ENCODE data around the gene GZMM.

GZMM gene

DNA sequence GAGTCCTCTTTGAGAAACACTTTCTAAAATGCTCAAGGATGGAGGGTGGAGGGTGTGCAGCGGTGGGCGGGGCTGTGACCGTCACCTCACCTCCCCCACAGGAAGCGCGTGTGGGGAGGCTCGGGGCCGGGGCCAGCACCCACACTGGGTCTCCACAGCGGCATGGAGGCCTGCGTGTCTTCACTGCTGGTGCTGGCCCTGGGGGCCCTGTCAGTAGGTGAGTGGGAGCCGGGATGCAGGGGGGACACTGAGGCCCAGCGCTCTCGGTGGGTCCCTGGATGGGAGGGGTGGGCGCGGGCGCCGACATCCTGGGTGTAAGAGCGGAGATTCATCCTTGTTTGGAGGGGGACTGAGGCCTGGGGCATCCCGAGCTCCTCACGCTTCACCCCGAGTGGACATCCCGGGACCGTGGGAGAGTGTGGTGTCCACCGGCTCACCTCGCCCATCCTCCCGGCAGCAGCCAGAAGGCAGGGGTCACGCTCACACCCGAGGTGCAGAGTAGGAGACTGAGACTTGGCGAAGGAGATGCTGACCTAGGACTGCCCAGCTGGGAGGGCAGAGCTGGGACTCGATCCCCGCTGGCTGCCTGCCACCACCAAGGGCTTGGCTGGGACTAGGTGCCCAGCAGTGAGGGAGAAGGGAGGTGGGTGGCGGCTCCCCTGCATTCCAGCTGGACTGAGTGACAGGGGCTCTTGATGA is at the start of gene GZMM:
GZMM (plus strand) TSS at position 144 of the 699 bp plus-strand sequence; CDS start at position 163, 19 bp downstream.
- no peak for DNase-seq

- no peak for DNase-seq
Observed at GRCh38 chr19:494171-495080, 49.4 kb upstream of the GZMM start.

DNA sequence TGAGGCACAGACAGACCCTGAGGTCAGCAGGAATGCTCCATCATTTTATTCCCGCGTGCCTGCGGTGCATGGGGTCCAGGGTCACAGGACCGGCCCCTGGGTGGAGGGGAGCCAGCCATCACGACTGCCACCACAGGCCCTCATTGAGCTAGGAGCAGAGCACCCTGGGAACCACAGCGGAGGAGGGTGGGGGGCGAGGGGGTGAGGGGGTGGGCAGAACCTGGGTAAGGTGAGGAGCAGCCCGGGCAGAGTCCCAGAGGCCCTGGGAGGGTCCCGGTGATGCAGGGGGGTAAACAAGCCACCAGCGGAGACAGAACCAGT is 48.8 kb upstream of the GZMM start:
- no peak for DNase-seq

DNA sequence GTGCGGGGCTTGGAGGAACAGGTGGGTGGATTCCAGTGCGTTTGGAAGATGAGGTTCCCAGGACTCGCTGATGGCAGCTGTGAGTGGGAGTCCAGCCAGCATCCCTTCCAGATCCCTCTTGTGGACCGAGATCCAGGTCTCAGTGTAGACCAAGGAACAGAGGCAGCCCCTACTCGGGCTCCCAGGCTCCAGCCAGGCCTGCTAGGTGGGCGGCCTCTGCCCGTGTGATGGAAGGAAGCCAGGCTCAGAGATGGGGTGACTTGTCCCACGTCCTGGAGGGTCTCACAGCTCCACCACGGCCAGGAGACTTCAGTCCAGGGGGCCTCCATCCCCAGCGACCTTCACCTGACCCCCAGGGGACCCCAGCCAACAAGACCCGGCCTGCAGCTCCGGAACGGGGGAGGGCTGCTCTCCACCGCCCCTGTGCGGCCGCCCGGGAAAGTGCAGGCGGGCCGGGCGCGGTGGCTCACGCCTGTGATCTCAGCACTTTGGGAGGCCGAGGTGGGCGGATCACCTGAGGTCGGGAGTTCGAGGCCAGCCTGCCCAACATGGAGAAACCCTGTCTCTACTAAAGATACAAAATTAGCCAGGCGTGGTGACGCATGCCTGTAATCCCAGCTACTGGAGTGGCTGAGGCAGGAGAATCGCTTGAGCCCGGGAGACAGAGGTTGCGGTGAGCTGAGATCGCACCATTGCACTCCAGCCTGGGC is 48.3 kb upstream of the GZMM start:
- peak; percentile 24 for DNase-seq

DNA sequence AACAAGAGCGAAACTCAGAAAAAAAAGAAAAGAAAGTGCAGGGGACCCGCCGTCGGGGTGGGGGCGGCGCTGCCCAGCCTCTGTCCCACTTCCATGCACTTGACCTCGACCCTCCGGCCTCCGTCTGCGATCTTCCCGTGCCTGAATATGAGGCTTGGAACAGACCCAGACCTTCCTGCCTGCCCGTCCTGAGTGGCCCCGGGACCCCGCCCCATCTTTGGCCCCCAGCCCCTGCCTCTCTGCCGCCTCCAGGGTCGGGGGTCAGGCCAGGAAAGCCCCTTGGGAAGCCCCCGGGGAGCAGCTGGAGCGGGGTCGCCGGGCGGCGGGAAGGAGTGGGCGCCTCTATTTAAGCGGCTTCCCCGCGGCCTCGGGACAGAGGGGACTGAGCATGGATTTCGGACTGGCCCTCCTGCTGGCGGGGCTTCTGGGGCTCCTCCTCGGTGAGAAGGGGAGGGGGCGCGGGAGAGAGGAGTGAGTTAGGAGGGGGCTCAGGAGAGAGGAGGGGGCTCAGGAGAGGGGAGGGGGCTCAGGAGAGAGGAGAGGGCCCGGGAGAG is 47.7 kb upstream of the GZMM start, which contains the start of gene MADCAM1:
MADCAM1 (plus strand) TSS at position 375 of the 554 bp plus-strand sequence; CDS start at position 389, 14 bp downstream.
- DNase-seq, result no peak

DNA sequence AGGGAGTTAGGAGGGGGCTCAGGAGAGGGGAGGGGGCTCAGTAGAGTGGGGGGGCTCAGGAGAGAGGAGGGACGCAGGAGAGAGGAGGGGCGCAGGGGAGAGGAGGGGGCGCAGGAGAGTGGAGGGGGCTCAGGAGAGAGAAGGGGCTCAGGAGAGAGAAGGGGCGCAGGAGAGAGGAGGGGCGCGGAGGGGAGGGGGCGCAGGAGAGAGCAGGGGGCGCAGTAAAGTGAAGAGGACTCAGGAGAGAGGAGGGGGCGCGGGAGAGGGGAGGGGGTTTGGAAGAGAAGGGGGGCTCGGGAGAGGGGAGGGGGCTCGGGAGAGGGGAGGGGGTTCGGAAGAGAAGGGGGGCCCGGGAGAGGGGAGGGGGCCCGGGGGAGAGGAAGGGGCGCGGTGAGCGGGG is 46.9 kb upstream of the GZMM start:
- no peak for DNase-seq

DNA sequence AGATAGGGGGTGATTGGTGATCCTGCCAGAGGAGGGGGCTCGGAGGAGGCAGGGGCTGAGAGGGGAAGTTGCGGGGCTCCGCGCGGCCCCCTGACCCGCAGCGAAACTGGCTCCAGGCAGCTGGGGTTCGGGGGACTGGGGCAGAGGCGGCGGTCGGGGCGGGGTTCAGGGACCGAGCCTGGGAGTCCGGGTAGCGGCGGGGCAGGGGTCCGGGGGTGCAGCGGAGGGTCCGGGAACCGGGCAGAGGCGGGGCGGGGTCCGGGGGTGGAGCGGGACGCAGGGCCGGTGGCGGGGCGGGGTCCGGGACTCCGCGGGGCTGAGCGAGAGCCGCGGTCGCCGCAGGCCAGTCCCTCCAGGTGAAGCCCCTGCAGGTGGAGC is 46.4 kb upstream of the GZMM start:
- no peak for DNase-seq

DNA sequence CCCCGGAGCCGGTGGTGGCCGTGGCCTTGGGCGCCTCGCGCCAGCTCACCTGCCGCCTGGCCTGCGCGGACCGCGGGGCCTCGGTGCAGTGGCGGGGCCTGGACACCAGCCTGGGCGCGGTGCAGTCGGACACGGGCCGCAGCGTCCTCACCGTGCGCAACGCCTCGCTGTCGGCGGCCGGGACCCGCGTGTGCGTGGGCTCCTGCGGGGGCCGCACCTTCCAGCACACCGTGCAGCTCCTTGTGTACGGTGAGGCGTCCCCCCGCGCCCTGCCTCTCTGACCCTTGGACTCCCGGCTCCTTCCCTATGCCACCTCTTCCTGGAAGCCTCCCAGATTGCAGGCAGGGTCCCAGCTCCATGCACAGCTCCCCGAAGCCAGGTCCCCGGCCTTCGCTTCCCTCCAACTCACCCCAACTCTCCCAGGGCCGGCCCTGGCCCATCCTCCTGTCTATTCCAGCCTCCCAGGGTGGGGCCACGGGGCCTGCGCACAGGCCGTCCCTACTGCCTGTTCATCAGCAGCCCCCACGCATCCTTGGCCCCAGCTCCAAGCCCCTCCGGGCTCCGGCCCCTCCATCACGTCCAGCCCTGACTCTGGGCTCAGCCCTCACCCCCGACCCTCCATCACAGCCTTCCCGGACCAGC is 45.9 kb upstream of the GZMM start:
- DNase-seq, result no peak

DNA sequence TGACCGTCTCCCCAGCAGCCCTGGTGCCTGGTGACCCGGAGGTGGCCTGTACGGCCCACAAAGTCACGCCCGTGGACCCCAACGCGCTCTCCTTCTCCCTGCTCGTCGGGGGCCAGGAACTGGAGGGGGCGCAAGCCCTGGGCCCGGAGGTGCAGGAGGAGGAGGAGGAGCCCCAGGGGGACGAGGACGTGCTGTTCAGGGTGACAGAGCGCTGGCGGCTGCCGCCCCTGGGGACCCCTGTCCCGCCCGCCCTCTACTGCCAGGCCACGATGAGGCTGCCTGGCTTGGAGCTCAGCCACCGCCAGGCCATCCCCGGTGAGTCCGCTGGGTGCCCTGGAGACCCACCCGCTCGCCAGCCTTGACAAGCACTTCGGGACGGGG is 45.4 kb upstream of the GZMM start:
- peak; percentile 15 for DNase-seq

DNA sequence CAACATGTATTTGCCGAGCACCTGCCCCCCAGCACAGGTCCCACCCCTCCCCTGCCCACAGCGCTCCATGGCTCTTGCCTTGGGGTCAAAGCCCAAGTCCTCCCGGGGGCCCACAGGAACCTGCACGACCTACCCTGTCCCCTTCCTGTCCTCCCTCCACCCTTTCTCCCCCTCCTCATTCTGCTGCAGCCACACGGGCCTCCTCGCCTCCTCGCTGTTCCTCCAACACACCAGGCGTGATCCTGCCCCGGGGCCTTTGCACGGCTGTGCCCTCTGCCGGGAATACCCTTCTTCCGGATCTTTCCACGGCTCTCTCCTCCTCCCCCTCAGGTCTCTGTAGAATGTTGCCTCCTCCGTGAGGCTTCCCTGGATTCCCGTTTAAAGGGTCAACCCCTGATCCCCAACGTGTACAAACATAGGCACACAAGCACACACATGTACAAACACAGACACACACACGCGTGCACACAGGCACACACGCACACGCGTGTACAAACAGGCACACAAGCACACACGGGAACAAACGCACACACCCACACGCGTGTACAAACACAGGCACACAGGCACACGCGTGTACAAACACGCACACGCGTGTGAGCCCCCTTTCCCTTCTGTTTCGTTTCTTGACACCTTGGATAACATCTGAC is 44.8 kb upstream of the GZMM start:
- DNase-seq, result no peak

- no peak for DNase-seq
Observed at GRCh38 chr19:501646-502045, 42.2 kb upstream of the GZMM start.

DNA sequence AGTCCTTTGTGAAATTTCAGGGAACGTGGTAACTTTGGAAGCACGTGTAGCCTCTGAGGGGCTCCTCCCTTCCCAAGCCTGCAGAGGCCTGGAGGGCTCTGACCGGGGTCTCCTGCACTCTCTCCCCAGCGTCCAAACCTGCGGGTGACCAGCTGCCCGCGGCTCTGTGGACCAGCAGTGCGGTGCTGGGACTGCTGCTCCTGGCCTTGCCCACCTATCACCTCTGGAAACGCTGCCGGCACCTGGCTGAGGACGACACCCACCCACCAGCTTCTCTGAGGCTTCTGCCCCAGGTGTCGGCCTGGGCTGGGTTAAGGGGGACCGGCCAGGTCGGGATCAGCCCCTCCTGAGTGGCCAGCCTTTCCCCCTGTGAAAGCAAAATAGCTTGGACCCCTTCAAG is 39.2 kb upstream of the GZMM start:
- no peak for DNase-seq

- peak; percentile 99 for DNase-seq
Observed at GRCh38 chr19:506404-507285, 37.2 kb upstream of the GZMM start.

- DNase-seq, result peak; percentile 67
Observed at GRCh38 chr19:507286-508203, 36.3 kb upstream of the GZMM start, which contains the start of gene TPGS1. Gene TPGS1, plus strand, starts transcription at chr19:507497. Its CDS starts 10 bp downstream, at chr19:507507.

- DNase-seq, result no peak
Observed at GRCh38 chr19:508204-509150, 35.4 kb upstream of the GZMM start.

DNA sequence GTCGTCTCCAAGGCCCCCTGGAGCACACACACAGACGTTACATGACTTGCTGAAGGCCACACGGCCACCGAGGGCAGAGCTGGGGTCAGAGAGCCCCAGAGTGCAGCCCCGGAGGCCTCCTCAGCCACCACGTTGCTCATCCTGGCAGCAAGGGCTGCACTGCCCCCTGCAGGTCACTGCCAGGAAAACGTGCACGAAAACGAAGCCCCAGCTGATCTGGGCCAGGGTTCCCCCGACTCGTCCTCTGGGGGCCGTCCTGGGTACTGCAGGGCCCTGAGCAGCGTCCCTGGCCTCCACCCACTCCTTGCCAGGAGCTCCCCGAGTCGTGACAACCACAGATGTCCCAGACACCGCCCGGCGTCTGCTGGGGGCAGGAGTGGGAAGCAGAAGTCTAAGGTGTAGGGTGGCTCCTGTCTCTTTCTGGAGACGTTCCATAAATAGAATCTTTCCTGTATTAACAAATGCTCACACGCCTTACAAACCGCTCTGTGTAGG is 33.2 kb upstream of the GZMM start:
- DNase-seq, result peak; percentile 93

DNA sequence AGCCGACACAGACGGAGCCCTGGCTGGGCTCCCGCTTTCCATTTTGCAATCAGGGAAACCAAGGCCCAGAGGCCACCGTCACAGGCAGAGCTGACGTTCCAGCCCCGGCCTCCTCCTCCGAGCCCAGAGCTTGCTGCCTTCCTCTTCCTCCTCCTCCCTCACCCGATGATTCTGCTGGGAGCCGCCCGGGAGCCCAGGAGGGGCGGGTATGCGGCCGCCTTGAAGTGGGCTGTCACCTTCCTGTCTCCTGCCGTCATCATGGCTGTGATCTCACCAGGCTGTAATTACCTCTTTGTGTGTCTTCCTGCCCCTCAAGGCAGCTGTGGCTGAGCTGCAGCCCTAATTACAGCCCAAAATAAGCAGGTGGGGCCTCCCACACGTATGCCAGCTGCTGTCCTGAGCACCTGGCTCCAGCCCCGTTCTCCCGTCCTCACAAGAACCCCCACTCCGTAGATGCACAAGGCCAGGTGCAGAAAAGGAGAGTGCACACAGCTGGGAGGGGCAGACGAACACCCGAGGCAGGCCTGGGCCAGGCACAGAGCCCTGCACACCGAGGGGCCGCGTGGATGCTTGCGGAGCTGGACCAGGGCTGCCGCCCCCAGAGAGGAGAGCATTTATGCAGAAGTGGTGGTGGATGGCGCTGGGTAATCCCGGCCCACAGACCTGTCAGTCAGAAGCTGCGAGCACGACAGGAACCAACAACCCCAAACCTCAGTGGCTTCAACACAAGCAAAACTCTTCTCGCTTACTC is 32.6 kb upstream of the GZMM start:
- DNase-seq, result peak; percentile 98

Data from NCI-H1436 (cell line).